ENCODE data around the gene PNPLA7.

DNA sequence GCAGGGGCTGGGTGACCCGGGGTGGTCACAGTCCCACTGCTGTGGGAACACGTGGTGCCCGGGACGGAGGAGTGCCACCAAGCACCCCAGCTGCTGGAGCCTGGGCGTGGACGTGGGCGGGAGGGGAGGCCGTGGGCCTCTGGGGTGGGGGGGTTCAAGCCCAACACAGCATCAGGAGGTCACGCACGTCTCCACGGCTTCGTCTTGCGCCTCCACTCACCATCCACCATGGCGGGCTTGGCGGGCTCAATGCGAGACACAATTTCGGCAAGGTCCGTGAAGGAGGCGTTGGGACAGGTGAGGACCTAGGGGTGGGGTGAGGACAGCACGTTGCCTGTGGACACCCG lies 88.9 kb downstream of the PNPLA7 start:
- TF ChIP-seq, protein P1, sequence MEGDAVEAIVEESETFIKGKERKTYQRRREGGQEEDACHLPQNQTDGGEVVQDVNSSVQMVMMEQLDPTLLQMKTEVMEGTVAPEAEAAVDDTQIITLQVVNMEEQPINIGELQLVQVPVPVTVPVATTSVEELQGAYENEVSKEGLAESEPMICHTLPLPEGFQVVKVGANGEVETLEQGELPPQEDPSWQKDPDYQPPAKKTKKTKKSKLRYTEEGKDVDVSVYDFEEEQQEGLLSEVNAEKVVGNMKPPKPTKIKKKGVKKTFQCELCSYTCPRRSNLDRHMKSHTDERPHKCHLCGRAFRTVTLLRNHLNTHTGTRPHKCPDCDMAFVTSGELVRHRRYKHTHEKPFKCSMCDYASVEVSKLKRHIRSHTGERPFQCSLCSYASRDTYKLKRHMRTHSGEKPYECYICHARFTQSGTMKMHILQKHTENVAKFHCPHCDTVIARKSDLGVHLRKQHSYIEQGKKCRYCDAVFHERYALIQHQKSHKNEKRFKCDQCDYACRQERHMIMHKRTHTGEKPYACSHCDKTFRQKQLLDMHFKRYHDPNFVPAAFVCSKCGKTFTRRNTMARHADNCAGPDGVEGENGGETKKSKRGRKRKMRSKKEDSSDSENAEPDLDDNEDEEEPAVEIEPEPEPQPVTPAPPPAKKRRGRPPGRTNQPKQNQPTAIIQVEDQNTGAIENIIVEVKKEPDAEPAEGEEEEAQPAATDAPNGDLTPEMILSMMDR (conservative IDR thresholded peaks at IDR 0.05; ENCODE audit: low read length), result no peak
- TF ChIP-seq EZH2phosphoT487 (IDR thresholded peaks at IDR 0.05; ENCODE audit: borderline replicate concordance, low read depth, low read length), result no peak
